GM12874 (cell line): Measurements from ENCODE around the gene FGF21.

ENCODE experiments used
- TF ChIP-seq, protein P1 (sequence below): IDR thresholded peaks from 2 replicates; pipeline ENCODE4 v1.5.1; 2011; ENCODE audit warnings: low read depth, mild to moderate bottlenecking, control low read depth, low read length, moderate library complexity; ENCODE audit not compliant: insufficient read depth

Gene FGF21

DNA sequence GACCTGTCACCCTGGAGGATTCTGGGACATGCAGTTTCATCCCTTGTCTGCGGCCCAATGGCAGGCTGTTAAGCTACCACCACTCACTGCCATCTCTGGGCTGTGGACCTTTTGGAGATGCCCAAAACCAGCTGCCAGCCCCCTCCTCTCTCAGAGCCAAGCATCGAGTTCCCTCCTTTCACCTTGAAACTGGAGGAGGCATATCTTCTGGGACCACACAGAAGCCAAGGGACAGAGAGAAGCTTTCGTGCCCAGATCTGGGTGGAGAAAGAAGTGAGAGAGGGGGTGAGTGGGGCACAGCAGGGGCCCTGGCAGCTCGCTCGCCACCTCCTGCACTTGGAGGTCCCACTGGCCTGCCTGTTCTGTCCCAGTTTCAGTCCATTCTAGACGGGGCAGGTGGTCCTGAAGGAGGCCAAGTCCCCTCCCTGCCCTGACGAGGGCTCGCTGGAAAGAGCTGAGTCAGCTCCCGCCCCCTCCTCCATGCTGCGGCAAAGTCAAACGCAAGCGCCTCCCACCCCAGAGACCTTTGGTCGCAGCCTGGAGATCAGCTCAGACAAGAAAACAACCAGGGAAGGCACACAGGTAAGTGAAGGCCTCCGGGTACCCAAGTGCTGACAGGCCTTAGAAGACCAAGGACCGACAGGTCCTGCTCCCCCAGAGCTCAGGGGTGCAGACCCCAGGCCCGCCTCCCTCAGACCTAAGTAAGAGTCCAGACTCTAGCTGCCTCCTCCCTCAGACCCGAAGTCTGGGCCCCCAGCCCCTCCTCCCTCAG, 51.7 kb downstream of the FGF21 start:
- TF ChIP-seq, protein P1, sequence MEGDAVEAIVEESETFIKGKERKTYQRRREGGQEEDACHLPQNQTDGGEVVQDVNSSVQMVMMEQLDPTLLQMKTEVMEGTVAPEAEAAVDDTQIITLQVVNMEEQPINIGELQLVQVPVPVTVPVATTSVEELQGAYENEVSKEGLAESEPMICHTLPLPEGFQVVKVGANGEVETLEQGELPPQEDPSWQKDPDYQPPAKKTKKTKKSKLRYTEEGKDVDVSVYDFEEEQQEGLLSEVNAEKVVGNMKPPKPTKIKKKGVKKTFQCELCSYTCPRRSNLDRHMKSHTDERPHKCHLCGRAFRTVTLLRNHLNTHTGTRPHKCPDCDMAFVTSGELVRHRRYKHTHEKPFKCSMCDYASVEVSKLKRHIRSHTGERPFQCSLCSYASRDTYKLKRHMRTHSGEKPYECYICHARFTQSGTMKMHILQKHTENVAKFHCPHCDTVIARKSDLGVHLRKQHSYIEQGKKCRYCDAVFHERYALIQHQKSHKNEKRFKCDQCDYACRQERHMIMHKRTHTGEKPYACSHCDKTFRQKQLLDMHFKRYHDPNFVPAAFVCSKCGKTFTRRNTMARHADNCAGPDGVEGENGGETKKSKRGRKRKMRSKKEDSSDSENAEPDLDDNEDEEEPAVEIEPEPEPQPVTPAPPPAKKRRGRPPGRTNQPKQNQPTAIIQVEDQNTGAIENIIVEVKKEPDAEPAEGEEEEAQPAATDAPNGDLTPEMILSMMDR: no peak

DNA sequence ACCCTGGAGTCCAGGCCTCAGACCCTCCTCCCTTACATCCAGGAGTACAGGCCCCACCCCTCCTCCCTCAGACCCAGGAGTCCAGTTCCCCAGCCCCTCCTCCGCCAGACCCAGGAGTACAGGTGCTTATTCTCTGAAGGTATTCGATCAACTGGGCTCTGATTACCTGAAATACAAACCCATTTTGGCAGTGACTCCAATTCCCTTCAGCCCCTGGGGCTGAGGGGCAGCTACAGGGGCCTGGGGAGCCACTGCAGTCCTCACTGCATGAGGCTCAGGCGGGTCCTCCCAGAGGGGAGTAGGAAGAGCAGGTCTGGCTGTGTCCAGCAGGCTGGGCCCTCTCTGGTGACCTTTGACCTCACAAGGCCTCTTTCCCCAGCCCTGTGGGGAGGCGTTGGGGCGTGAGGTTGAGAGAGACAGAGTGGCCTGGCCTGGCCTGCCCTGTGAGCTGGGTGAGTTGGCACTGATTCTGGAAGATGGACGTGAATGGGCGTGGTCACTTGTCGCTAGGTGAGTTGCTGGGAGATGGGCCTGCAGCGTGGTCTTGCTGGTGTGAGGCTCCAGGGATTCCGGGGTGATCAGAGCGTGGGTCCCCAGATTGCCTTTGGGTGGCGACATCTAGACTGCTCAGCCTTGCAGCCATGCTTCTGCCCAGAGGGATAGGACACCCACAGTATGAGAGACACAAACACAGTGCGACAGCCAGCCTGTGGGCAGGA, 52.4 kb downstream of the FGF21 start:
- TF ChIP-seq, protein P1: no peak
